Esophagus muscularis mucosa (tissue), 4 donors: ENCODE measurements around the gene PLEKHA6. TPM values are rescaled to one million over a fixed set of nuclear protein-coding genes. Genes with fewer than 3 reads are reported as not detected.

Experiments used
- DNase-seq: peaks from one replicate; pipeline ENCODE4 v3.0.0-alpha.2; 2017; ENCODE audit errors: extremely low spot score
- H3K27ac ChIP-seq, 4 donors: fragments of 200-600 bp; sonication (generic); replicated peaks in 1 of 4; 1 replicate in 3 of 4; 2 replicates in 1 of 4; pipeline ENCODE4 v1.5.1; 2016 to 2019; ENCODE audit warnings: mild to moderate bottlenecking in 1 of 4
- H3K27me3 ChIP-seq, 4 donors: fragments of 200-600 bp; sonication (generic); one replicate each; pipeline versions ENCODE4 v1.5.1 to v1.6.0; 2016 to 2019
- H3K36me3 ChIP-seq, 4 donors: fragments of 200-600 bp; sonication (generic); one replicate each; pipeline ENCODE4 v1.5.1; 2016 to 2019
- H3K4me1 ChIP-seq, 4 donors: fragments of 200-600 bp; sonication (generic); one replicate each; pipeline ENCODE4 v1.5.1; 2016 to 2019
- H3K4me3 ChIP-seq, 4 donors: fragments of 200-600 bp; sonication (generic); 1 replicate in 2 of 4; 2 replicates in 2 of 4; pipeline ENCODE4 v1.5.1; 2016 to 2019; ENCODE audit warnings: mild to moderate bottlenecking in 4 of 4, moderate library complexity in 1 of 4
- H3K9me3 ChIP-seq, 4 donors: fragments of 200-600 bp; sonication (generic); 1 replicate in 3 of 4; 2 replicates in 1 of 4; pipeline ENCODE4 v1.5.1; 2016 to 2019
- CTCF ChIP-seq, 3 experiments: fragments of 200-600 bp in 2 of 3; fragments of 450-650 bp in 1 of 3; sonication (generic) in 2 of 3; IDR thresholded peaks; one replicate each; pipeline ENCODE4 v1.5.1; 2017 to 2019; ENCODE audit warnings: antibody characterized with exemption in 3 of 3, mild to moderate bottlenecking in 2 of 3, moderate library complexity in 1 of 3
- EP300 ChIP-seq: sonication (generic); formaldehyde crosslinking; IDR thresholded peaks from one replicate; pipeline ENCODE4 v1.6.1; 2017; ENCODE audit warnings: antibody characterized with exemption
- POLR2A ChIP-seq: fragments of 450-650 bp; IDR thresholded peaks from one replicate; pipeline ENCODE4 v1.6.1; 2017; ENCODE audit warnings: antibody characterized with exemption, moderate library complexity, mild to moderate bottlenecking, low read depth
- POLR2AphosphoS5 ChIP-seq, 2 donors: sonication (generic); formaldehyde crosslinking; IDR thresholded peaks; one replicate each; pipeline ENCODE4 v1.6.1; 2017; ENCODE audit warnings: antibody characterized with exemption in 2 of 2
- WGBS: methylation state at CpG from one replicate; pipeline ENCODE4 v1.1.5; 2018; 5-methylcytosine and 5-hydroxymethylcytosine counted together
- intact Hi-C: fragments of 100-400 bp; cut with DNase I; formaldehyde crosslinking; loops from one replicate; pipeline ENCODE4 v1.15.1; 2023
- total RNA-seq, 4 donors: library from RNA; depleted of rRNA; stranded (reverse); fragments of >200 nt; gene quantifications; one replicate each; pipeline versions ENCODE4 v1.1.0 to v1.2.1, GENCODE V29; 2016

Gene PLEKHA6
- total RNA-seq, 4 donors from 2014 or later = 11.9 to 22.4 (median 15.9) TPM

- WGBS = 59% methylated on average over 13 of the region's 13 CpGs
- H3K27ac ChIP-seq = no peak overlapping the region
- intact Hi-C loops = loop anchor here (10.0 kb wide), 1 partner anchor 504 kb away; the partner anchor contains the start of gene SNRPE
- H3K27me3 ChIP-seq = peaks cover 0 to 36% (median 0%) of the 10 kb centered on the region in 4 donors
- DNase-seq = no peak
- H3K9me3 ChIP-seq = no peaks in the 10 kb centered on the region
- no peak overlapping the region for H3K4me3 ChIP-seq
- no peaks in the 10 kb centered on the region for H3K36me3 ChIP-seq
- TF ChIP-seq POLR2A (no peak), CTCF (IDR thresholded peaks at IDR 0.05) (no peak), EP300 (no peak), POLR2AphosphoS5 (IDR thresholded peaks at IDR 0.05) (no peak)
- peaks cover 0 to 5% (median 0%) of the 10 kb centered on the region in 4 donors for H3K4me1 ChIP-seq
These were observed 9.4 kb upstream of the PLEKHA6 start for GRCh38 chr1:204368996-204369726.

GRCh38 chr1:204367956-204368355 lies 8.2 kb upstream of the PLEKHA6 start:
- Histone ChIP-seq H3K4me1 (peaks cover 3 to 15% (median 8%) of the 10 kb centered on the region in 4 donors), H3K27me3 (peaks cover 0 to 35% (median 0%) of the 10 kb centered on the region in 4 donors), H3K9me3 (no peaks in the 10 kb centered on the region), H3K36me3 (no peaks in the 10 kb centered on the region), H3K4me3 (no peak overlapping the region), H3K27ac (no peak overlapping the region)
- TF ChIP-seq EP300 (no peak), CTCF (IDR thresholded peaks at IDR 0.05) (no peak), POLR2A (no peak), POLR2AphosphoS5 (IDR thresholded peaks at IDR 0.05) (no peak)
- no peak for DNase-seq
- intact Hi-C loops = loop anchor here (10.0 kb wide), 1 partner anchor 503 kb away; the partner anchor contains the start of gene SNRPE
- 75% methylated on average over 9 of the region's 10 CpGs for WGBS

- Histone ChIP-seq H3K27ac (no peak overlapping the region), H3K4me1 (peaks cover 7 to 22% (median 10%) of the 10 kb centered on the region in 4 donors), H3K9me3 (no peaks in the 10 kb centered on the region), H3K4me3 (no peak overlapping the region), H3K36me3 (no peaks in the 10 kb centered on the region), H3K27me3 (peaks cover 0 to 41% (median 0%) of the 10 kb centered on the region in 4 donors)
- TF ChIP-seq POLR2A (no peak), EP300 (no peak), POLR2AphosphoS5 (IDR thresholded peaks at IDR 0.05) (no peak), CTCF (IDR thresholded peaks at IDR 0.05) (no peak)
- intact Hi-C loops = loop anchor here (10.0 kb wide), 1 partner anchor 503 kb away; the partner anchor contains the start of gene SNRPE
- 83% methylated on average over 15 of the region's 16 CpGs for WGBS
- DNase-seq = no peak
These were observed 7.6 kb upstream of the PLEKHA6 start for GRCh38 chr1:204367193-204367858.

- Histone ChIP-seq H3K9me3 (no peaks in the 10 kb centered on the region), H3K36me3 (no peaks in the 10 kb centered on the region), H3K4me1 (peaks cover 7 to 22% (median 10%) of the 10 kb centered on the region in 4 donors), H3K27ac (no peak overlapping the region), H3K27me3 (peaks cover 0 to 47% (median 0%) of the 10 kb centered on the region in 4 donors), H3K4me3 (no peak overlapping the region)
- DNase-seq = no peak
- intact Hi-C loops = loop anchor here (10.0 kb wide), 1 partner anchor 502 kb away; the partner anchor contains the start of gene SNRPE
- TF ChIP-seq CTCF (IDR thresholded peaks at IDR 0.05) = no peak
- WGBS = 86% methylated on average over 4 of the region's 7 CpGs
These were observed 7.0 kb upstream of the PLEKHA6 start for GRCh38 chr1:204366759-204367158.
